OCI-LY3 (cell line): ENCODE results near the gene AGPAT1.
"Not testable (repeated sequence)": the region's sequence is repeated elsewhere in the genome, so short reads cannot be mapped to it uniquely, and the experiment has no call there.

Experiments
- H2AFZ ChIP-seq: fragments of 200-600, 300-600 bp; shearing (Covaris generic); 2 replicates; pipeline ENCODE4 v1.6.0; 2014; ENCODE audit warnings: antibody characterized with exemption, low read depth, low read length
- H3K27ac ChIP-seq: fragments of 200-600, 300-600 bp; sonication (generic); 2 replicates; pipeline ENCODE4 v1.5.1; 2014; ENCODE audit warnings: mild to moderate bottlenecking, low read length, moderate library complexity, mixed read lengths
- H3K27me3 ChIP-seq: fragments of 200-600, 300-600 bp; sonication (generic); 2 replicates; pipeline ENCODE4 v1.6.1; 2014; ENCODE audit warnings: low read depth, low read length, mixed read lengths
- H3K36me3 ChIP-seq: fragments of 200-600, 300-600 bp; sonication (generic); replicated peaks from 2 replicates; pipeline ENCODE3; 2014; ENCODE audit warnings: low read depth, low read length, mixed read lengths
- H3K4me1 ChIP-seq: fragments of 300-600, 200-600 bp; sonication (generic); 2 replicates; pipeline ENCODE4 v1.6.1; 2014; ENCODE audit warnings: low read length, mixed read lengths
- H3K4me2 ChIP-seq: fragments of 200-600, 300-600 bp; sonication (generic); 2 replicates; pipeline ENCODE4 v1.6.1; 2014; ENCODE audit warnings: low read length, mixed read lengths
- H3K4me3 ChIP-seq: fragments of 300-600, 200-600 bp; sonication (generic); 2 replicates; pipeline ENCODE4 v1.5.1; 2014; ENCODE audit warnings: antibody characterized with exemption, mild to moderate bottlenecking, low read length, moderate library complexity
- H3K79me2 ChIP-seq: fragments of 300-600, 200-600 bp; shearing (Covaris generic); 2 replicates; pipeline ENCODE4 v1.6.1; 2014; ENCODE audit warnings: mild to moderate bottlenecking, low read length, mixed read lengths
- H3K9ac ChIP-seq: fragments of 300-600, 200-600 bp; shearing (Covaris generic); 2 replicates; pipeline ENCODE4 v1.6.0; 2014; ENCODE audit warnings: mild to moderate bottlenecking, low read length, moderate library complexity
- H3K9me3 ChIP-seq: fragments of 200-600, 300-600 bp; shearing (Covaris generic); 2 replicates; pipeline ENCODE4 v1.6.1; 2014; ENCODE audit warnings: low read length, mixed read lengths; ENCODE audit not compliant: insufficient read depth
- H4K20me1 ChIP-seq: fragments of 200-600, 300-600 bp; sonication (generic); 2 replicates; pipeline ENCODE4 v1.6.1; 2016; ENCODE audit warnings: low read length, mixed read lengths; ENCODE audit not compliant: insufficient read depth
- EZH2phosphoT487 ChIP-seq: fragments of 200-600 bp; shearing (Covaris generic); IDR thresholded peaks from 2 replicates; pipeline ENCODE4 v1.6.1; 2018; ENCODE audit warnings: antibody characterized with exemption, mixed run types, low read depth
- TF ChIP-seq, protein P1 (sequence below): fragments of 200-600, 300-600 bp; sonication (generic); IDR thresholded peaks from 2 replicates; pipeline ENCODE4 v1.5.1; 2014; ENCODE audit warnings: antibody characterized with exemption, low read length, low read depth

AGPAT1 gene

GRCh38 chr6:32213649-32214048, 37.8 kb upstream of the AGPAT1 start:
- no peaks in the 10 kb centered on the region for H3K9me3 ChIP-seq
- H3K36me3 ChIP-seq = no peaks in the 10 kb centered on the region
- no peaks in the 10 kb centered on the region for H3K27me3 ChIP-seq
- H3K79me2 ChIP-seq = no peaks in the 10 kb centered on the region
- no peak overlapping the region for H3K4me2 ChIP-seq
- H3K4me3 ChIP-seq = no peak overlapping the region
- no peak overlapping the region for H3K27ac ChIP-seq
- H4K20me1 ChIP-seq = no peaks in the 10 kb centered on the region
- H2AFZ ChIP-seq = no peak overlapping the region
- no peaks in the 10 kb centered on the region for H3K4me1 ChIP-seq
- TF ChIP-seq EZH2phosphoT487 = no peak
- H3K9ac ChIP-seq = no peak overlapping the region

DNA sequence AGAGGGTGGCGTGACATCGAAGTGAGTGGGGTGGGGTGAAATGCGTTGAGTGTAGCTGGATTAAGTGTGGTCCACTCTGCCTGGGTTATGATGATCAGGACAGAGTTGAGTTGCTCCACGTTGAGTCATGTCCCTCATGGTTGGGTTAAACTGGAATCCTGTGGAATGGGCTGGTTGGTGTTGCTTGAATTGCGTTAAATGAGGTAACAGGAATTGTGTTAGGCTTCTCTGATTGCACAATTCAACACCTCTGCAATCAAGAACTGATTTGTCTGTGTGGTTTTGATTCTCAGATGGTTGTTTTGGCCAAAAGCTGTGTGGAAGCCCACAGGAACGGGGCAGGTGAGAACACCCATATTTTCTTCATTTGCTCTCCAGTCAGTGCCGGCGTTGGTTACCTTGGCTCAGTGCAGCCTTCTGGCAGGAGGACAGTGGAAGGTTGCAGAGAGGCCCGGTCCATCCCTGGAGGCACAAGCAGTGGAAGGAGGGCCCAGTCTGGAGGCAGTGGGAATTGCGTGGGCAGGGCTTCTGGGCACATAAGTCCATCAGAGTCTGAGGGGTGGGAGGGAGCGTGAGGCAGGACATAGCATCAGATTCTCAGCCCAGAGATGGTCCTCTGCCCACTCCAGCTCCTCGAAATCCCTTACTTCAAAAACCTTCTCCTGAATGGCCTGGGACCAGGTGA, 36.3 kb upstream of the AGPAT1 start:
- Histone ChIP-seq H3K4me1 (no peaks in the 10 kb centered on the region), H3K27me3 (no peaks in the 10 kb centered on the region), H3K79me2 (no peaks in the 10 kb centered on the region), H3K4me2 (no peak overlapping the region), H3K4me3 (no peak overlapping the region), H2AFZ (no peak overlapping the region), H3K36me3 (no peaks in the 10 kb centered on the region), H3K9ac (no peak overlapping the region), H3K9me3 (no peaks in the 10 kb centered on the region), H4K20me1 (no peaks in the 10 kb centered on the region), H3K27ac (no peak overlapping the region)
- no peak for TF ChIP-seq EZH2phosphoT487
- TF ChIP-seq, protein P1, sequence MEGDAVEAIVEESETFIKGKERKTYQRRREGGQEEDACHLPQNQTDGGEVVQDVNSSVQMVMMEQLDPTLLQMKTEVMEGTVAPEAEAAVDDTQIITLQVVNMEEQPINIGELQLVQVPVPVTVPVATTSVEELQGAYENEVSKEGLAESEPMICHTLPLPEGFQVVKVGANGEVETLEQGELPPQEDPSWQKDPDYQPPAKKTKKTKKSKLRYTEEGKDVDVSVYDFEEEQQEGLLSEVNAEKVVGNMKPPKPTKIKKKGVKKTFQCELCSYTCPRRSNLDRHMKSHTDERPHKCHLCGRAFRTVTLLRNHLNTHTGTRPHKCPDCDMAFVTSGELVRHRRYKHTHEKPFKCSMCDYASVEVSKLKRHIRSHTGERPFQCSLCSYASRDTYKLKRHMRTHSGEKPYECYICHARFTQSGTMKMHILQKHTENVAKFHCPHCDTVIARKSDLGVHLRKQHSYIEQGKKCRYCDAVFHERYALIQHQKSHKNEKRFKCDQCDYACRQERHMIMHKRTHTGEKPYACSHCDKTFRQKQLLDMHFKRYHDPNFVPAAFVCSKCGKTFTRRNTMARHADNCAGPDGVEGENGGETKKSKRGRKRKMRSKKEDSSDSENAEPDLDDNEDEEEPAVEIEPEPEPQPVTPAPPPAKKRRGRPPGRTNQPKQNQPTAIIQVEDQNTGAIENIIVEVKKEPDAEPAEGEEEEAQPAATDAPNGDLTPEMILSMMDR = no peak

DNA sequence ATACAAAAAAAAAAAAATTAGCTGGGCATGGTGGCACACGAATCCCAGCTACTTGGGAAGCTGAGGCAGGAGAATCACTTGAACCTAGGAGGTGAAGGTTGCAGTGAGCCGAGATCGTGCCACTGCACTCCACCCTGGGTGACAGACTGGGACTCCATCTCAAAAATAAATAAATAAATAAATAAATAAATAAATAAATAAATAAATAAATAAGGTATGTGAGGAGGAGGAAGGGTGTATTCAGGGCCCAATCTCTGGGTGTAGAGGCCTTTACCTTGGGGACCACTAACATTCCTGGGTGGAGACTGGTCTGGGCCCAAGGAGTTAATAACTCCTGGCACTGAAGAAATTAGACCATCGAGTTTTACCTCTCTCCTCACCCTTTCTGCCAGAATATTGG, 35.5 kb upstream of the AGPAT1 start:
- H3K4me3 ChIP-seq, H4K20me1 ChIP-seq, H3K27me3 ChIP-seq, H3K9ac ChIP-seq, H2AFZ ChIP-seq, H3K79me2 ChIP-seq, H3K36me3 ChIP-seq, H3K4me1 ChIP-seq, H3K4me2 ChIP-seq, H3K27ac ChIP-seq, H3K9me3 ChIP-seq: not testable (repeated sequence)

DNA sequence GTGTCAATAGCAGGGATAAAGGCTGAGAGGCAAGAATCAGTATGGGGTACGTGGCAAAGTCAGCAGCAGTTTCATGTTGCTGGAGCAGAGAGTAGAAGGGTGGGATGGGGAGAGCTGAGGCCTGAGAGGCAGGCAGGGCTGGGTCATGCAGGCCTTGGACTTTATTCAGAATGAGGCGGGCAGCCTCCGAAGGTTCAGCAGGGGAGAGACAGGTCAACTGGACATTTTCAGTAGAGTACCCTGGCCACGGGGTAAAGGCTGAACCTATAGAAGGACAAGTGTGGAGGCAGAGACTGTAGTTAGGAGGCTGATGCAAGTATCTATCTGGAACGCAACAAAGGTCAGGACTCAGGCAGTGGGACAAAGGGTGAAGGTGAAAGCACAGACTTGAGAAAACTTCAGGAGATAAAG, 34.3 kb upstream of the AGPAT1 start:
- no peak overlapping the region for H3K4me3 ChIP-seq

DNA sequence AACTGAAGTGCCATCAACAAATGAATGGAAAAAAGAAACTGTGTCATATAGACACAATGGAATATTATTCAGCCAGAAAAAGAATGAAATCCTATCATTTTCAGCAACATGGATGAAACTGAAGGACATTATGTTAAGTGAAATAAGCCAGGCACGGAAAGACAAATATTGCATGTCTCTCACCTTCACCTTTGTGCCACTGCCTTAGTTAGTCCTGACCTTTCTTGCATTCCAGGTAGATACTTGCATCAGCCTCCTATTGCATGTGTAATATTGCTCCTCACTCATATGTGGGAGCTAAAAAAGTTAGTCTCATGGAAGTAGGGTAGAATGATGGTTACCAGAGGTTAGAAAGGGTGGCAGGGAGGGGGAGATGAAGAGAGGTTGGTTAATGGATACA, 33.1 kb upstream of the AGPAT1 start:
- H3K27me3 ChIP-seq = no peaks in the 10 kb centered on the region

More for the DNA sequence above, 34.3 kb upstream of the AGPAT1 start:
- Histone ChIP-seq H3K27me3 (no peaks in the 10 kb centered on the region), H3K9me3 (no peaks in the 10 kb centered on the region), H3K9ac (no peak overlapping the region), H3K4me1 (no peaks in the 10 kb centered on the region), H3K4me2 (no peak overlapping the region), H3K27ac (no peak overlapping the region), H3K36me3 (no peaks in the 10 kb centered on the region), H3K79me2 (no peaks in the 10 kb centered on the region), H2AFZ (no peak overlapping the region), H4K20me1 (no peaks in the 10 kb centered on the region)
- TF ChIP-seq EZH2phosphoT487 = no peak
- TF ChIP-seq, protein P1 = no peak

More for the DNA sequence above, 33.1 kb upstream of the AGPAT1 start:
- H3K4me2 ChIP-seq = no peak overlapping the region
- H3K79me2 ChIP-seq = no peaks in the 10 kb centered on the region
- H3K27ac ChIP-seq = no peak overlapping the region
- no peak overlapping the region for H3K4me3 ChIP-seq
- H3K4me1 ChIP-seq = no peaks in the 10 kb centered on the region
- H3K9me3 ChIP-seq = no peaks in the 10 kb centered on the region
- H4K20me1 ChIP-seq = no peaks in the 10 kb centered on the region
- no peak overlapping the region for H2AFZ ChIP-seq
- TF ChIP-seq EZH2phosphoT487 = no peak
- TF ChIP-seq, protein P1 = no peak
- H3K36me3 ChIP-seq = no peaks in the 10 kb centered on the region
- no peak overlapping the region for H3K9ac ChIP-seq
